Body of pancreas (tissue), 4 donors: ENCODE results near the gene SCRT2.

Experiments
- CTCF ChIP-seq, 7 experiments: fragments of 450-650 bp in 4 of 7; fragments of 200-600 bp in 3 of 7; sonication (generic) in 3 of 7; IDR thresholded peaks; one replicate each; pipeline ENCODE4 v1.5.1; 2016 to 2019; ENCODE audit warnings: antibody characterized with exemption in 7 of 7
- POLR2A ChIP-seq, 3 donors: fragments of 450-650 bp; IDR thresholded peaks; one replicate each; pipeline ENCODE4 v1.6.1; 2016; ENCODE audit warnings: antibody characterized with exemption in 3 of 3, mild to moderate bottlenecking in 2 of 3

- no peak for TF ChIP-seq CTCF (IDR thresholded peaks at IDR 0.05)
- TF ChIP-seq POLR2A (IDR thresholded peaks at IDR 0.05) = no peak
Measured at GRCh38 chr20:646868-647233, 28.8 kb downstream of the SCRT2 start.
